Left ventricle myocardium inferior (tissue), 1 donor: ENCODE measurements around the gene TUBGCP5. TPM values are rescaled to one million over a fixed set of nuclear protein-coding genes. Genes with fewer than 3 reads are reported as not detected.
A peak's percentile ranks its signal among the peaks of the same experiment; 100 is the strongest.

Source experiments
- DNase-seq: peaks from one replicate; pipeline ENCODE4 v3.0.0-alpha.2; 2020
- H3K27ac ChIP-seq: fragments of 200-600 bp; replicated peaks from 2 replicates; pipeline ENCODE4 v1.8.0; 2021
- H3K27me3 ChIP-seq: fragments of 200-600 bp; 2 replicates; pipeline ENCODE4 v1.8.0; 2021; ENCODE audit warnings: low read depth
- H3K36me3 ChIP-seq: fragments of 200-600 bp; 2 replicates; pipeline ENCODE4 v1.8.0; 2021
- H3K4me1 ChIP-seq: fragments of 200-600 bp; 2 replicates; pipeline ENCODE4 v1.8.0; 2021
- H3K4me3 ChIP-seq: fragments of 200-600 bp; 2 replicates; pipeline ENCODE4 v1.8.0; 2021; ENCODE audit warnings: mild to moderate bottlenecking, moderate library complexity
- H3K9me3 ChIP-seq: fragments of 200-600 bp; replicated peaks from 2 replicates; pipeline ENCODE4 v1.8.0; 2021
- CTCF ChIP-seq: fragments of 200-600 bp; IDR thresholded peaks from 2 replicates; pipeline ENCODE4 v1.8.0; 2021; ENCODE audit warnings: antibody characterized with exemption, mild to moderate bottlenecking, borderline replicate concordance
- intact Hi-C: fragments of 100-400 bp; cut with micrococcal nuclease; formaldehyde crosslinking; loops from one replicate; pipeline ENCODE4 v1.11.0; 2022
- total RNA-seq: library from RNA; stranded (reverse); fragmentation: NEBNext Ultra II Directional; extraction: Animal tissue kit (Norgen Biotek cat#: 25700); gene quantifications from one replicate; pipeline ENCODE4 v1.2.1, GENCODE V29; 2021
- donor health status: DM: no; HTN: yes; CAD: no; lungs with severe emphysema.

Gene TUBGCP5
- total RNA-seq, 1 donor from 2014 or later, result 11.3 TPM

GRCh38 chr15:22958487-22959280 is 80.7 kb downstream of the TUBGCP5 start:
- DNase-seq, result no peak
- Histone ChIP-seq H3K27ac (peak overlapping the region; percentile 78), H3K4me3 (no peak overlapping the region), H3K9me3 (no peaks in the 10 kb centered on the region), H3K27me3 (no peaks in the 10 kb centered on the region), H3K4me1 (peaks cover 96% of the 10 kb centered on the region), H3K36me3 (no peaks in the 10 kb centered on the region)
- intact Hi-C loops, result no loop called here
- TF ChIP-seq CTCF, result no peak

- intact Hi-C loops, result no loop called here
- TF ChIP-seq CTCF, result no peak
- peak overlapping the region; percentile 71 for H3K27ac ChIP-seq
Observed at GRCh38 chr15:22956978-22957260, 82.5 kb downstream of the TUBGCP5 start.

GRCh38 chr15:22956257-22956977 is 83.0 kb downstream of the TUBGCP5 start:
- no peaks in the 10 kb centered on the region for H3K36me3 ChIP-seq
- no peak overlapping the region for H3K4me3 ChIP-seq
- no peak for DNase-seq
- peaks cover 94% of the 10 kb centered on the region for H3K4me1 ChIP-seq
- H3K27ac ChIP-seq, result peak overlapping the region; percentile 71
- intact Hi-C loops, result no loop called here
- no peak for TF ChIP-seq CTCF
- H3K27me3 ChIP-seq, result no peaks in the 10 kb centered on the region
- no peaks in the 10 kb centered on the region for H3K9me3 ChIP-seq

More at GRCh38 chr15:22956978-22957260, 82.5 kb downstream of the TUBGCP5 start:
- no peaks in the 10 kb centered on the region for H3K9me3 ChIP-seq
- H3K27me3 ChIP-seq, result no peaks in the 10 kb centered on the region
- DNase-seq, result no peak
- H3K4me1 ChIP-seq, result peaks cover 95% of the 10 kb centered on the region
- H3K36me3 ChIP-seq, result no peaks in the 10 kb centered on the region
- no peak overlapping the region for H3K4me3 ChIP-seq

GRCh38 chr15:22955544-22956119 is 83.7 kb downstream of the TUBGCP5 start:
- Histone ChIP-seq H3K36me3 (no peaks in the 10 kb centered on the region), H3K4me1 (peaks cover 94% of the 10 kb centered on the region), H3K27me3 (no peaks in the 10 kb centered on the region), H3K4me3 (no peak overlapping the region), H3K27ac (peak overlapping the region; percentile 71), H3K9me3 (no peaks in the 10 kb centered on the region)
- no peak for TF ChIP-seq CTCF
- intact Hi-C loops, result no loop called here
- DNase-seq, result no peak

- no peak for DNase-seq
- Histone ChIP-seq H3K4me3 (no peak overlapping the region), H3K4me1 (peaks cover 94% of the 10 kb centered on the region), H3K9me3 (no peaks in the 10 kb centered on the region), H3K36me3 (no peaks in the 10 kb centered on the region), H3K27me3 (no peaks in the 10 kb centered on the region), H3K27ac (peak overlapping the region; percentile 71)
- intact Hi-C loops, result no loop called here
- TF ChIP-seq CTCF, result no peak
Observed at GRCh38 chr15:22954798-22955543, 84.4 kb downstream of the TUBGCP5 start.
